Neural progenitor cell (in vitro differentiated cells): ENCODE measurements around the gene PPP1R8.

ENCODE experiments used
- EZH2 ChIP-seq: fragments of 200-600 bp; sonication (generic); IDR thresholded peaks from 2 replicates; pipeline ENCODE4 v1.6.1; 2017; ENCODE audit warnings: antibody characterized with exemption, mild to moderate bottlenecking, moderate library complexity
- EZH2phosphoT487 ChIP-seq: fragments of 200-600 bp; sonication (generic); IDR thresholded peaks from 2 replicates; pipeline ENCODE4 v1.6.1; 2017; ENCODE audit warnings: antibody characterized with exemption
- TF ChIP-seq, protein P1 (sequence below): fragments of 200-600 bp; sonication (generic); IDR thresholded peaks from 2 replicates; pipeline ENCODE4 v1.5.1; 2017; ENCODE audit warnings: antibody characterized with exemption, mild to moderate bottlenecking

DNA sequence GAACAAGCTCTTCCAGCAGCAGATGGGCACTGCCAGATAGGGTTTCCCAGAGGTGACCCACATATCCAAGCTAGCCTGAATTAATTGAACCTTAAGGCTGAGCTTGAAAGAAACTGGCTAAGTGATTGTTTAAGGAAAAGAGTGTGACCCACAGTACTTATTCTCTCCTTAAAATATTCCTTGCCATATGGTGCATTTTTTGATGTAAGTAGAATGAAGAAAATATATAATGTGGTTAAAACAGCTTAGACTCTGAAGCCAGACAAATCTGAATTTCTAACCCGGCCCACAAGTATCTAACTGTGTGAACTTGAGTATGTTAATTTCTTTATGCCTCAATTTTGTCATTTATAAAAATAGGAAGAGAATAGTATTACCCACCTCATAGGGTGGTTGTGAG is 4.9 kb downstream of the PPP1R8 start:
- TF ChIP-seq, protein P1, sequence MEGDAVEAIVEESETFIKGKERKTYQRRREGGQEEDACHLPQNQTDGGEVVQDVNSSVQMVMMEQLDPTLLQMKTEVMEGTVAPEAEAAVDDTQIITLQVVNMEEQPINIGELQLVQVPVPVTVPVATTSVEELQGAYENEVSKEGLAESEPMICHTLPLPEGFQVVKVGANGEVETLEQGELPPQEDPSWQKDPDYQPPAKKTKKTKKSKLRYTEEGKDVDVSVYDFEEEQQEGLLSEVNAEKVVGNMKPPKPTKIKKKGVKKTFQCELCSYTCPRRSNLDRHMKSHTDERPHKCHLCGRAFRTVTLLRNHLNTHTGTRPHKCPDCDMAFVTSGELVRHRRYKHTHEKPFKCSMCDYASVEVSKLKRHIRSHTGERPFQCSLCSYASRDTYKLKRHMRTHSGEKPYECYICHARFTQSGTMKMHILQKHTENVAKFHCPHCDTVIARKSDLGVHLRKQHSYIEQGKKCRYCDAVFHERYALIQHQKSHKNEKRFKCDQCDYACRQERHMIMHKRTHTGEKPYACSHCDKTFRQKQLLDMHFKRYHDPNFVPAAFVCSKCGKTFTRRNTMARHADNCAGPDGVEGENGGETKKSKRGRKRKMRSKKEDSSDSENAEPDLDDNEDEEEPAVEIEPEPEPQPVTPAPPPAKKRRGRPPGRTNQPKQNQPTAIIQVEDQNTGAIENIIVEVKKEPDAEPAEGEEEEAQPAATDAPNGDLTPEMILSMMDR = no peak
- no peak for TF ChIP-seq EZH2phosphoT487
- no peak for TF ChIP-seq EZH2
